Fibroblast of lung (primary cell): Measurements from ENCODE around the gene KRT8. TPM values are rescaled to one million over a fixed set of nuclear protein-coding genes. Genes with fewer than 3 reads are reported as not detected.

Source experiments
- DNase-seq, 2 donors: peaks; one replicate each; pipeline versions ENCODE4 v3.0.0 to v3.0.0-alpha.2; 2010; ENCODE audit warnings: low read depth in 2 of 2
- H2AFZ ChIP-seq: 2 replicates; pipeline ENCODE4 v1.5.1; 2012; ENCODE audit warnings: low read length, control low read depth, inconsistent platforms
- H3K27ac ChIP-seq: 2 replicates; pipeline ENCODE4 v1.5.1; 2011; ENCODE audit warnings: low read length, control low read depth; ENCODE audit not compliant: insufficient read depth
- H3K27me3 ChIP-seq: 2 replicates; pipeline ENCODE4 v1.5.1; 2011; ENCODE audit warnings: mild to moderate bottlenecking, low read length; ENCODE audit not compliant: control insufficient read depth, insufficient read depth
- H3K36me3 ChIP-seq: 2 replicates; pipeline ENCODE4 v1.5.1; 2011; ENCODE audit warnings: low read length; ENCODE audit not compliant: control insufficient read depth, insufficient read depth
- H3K4me1 ChIP-seq: 2 replicates; pipeline ENCODE4 v1.5.1; 2011; ENCODE audit warnings: low read length; ENCODE audit not compliant: control insufficient read depth, insufficient read depth; ENCODE audit errors: extremely low read depth
- H3K4me2 ChIP-seq: 2 replicates; pipeline ENCODE4 v1.5.1; 2011; ENCODE audit warnings: low read length, control low read depth; ENCODE audit not compliant: insufficient read depth; ENCODE audit errors: extremely low read depth
- H3K4me3 ChIP-seq, 4 experiments: fragments of 200-600 bp in 1 of 4; sonication (generic) in 1 of 4; replicated peaks in 1 of 4; 2 replicates each; pipeline ENCODE4 v1.5.1; 2011 to 2016; ENCODE audit warnings: low read length in 4 of 4, low read depth in 3 of 4, mild to moderate bottlenecking in 3 of 4, control low read depth in 2 of 4, inconsistent platforms in 1 of 4, mixed read lengths in 1 of 4; ENCODE audit not compliant: insufficient read depth in 1 of 4; ENCODE audit errors: control extremely low read depth in 1 of 4
- H3K79me2 ChIP-seq: 2 replicates; pipeline ENCODE4 v1.5.1; 2012; ENCODE audit warnings: mild to moderate bottlenecking, low read length, inconsistent platforms; ENCODE audit not compliant: control insufficient read depth, insufficient read depth
- H3K9ac ChIP-seq: 2 replicates; pipeline ENCODE4 v1.5.1; 2011; ENCODE audit warnings: mild to moderate bottlenecking, low read length, control low read depth; ENCODE audit not compliant: insufficient read depth
- H3K9me3 ChIP-seq: 2 replicates; pipeline ENCODE4 v1.5.1; 2012; ENCODE audit warnings: low read depth, low read length; ENCODE audit not compliant: control insufficient read depth, insufficient read depth
- H4K20me1 ChIP-seq: 2 replicates; pipeline ENCODE4 v1.5.1; 2011; ENCODE audit warnings: low read length; ENCODE audit not compliant: control insufficient read depth, insufficient read depth; ENCODE audit errors: extremely low read depth
- CTCF ChIP-seq, 2 donors: IDR thresholded peaks in 1 of 2; conservative IDR thresholded peaks in 1 of 2; 1 replicate in 1 of 2; 2 replicates in 1 of 2; pipeline ENCODE4 v1.5.1; 2011 to 2012; ENCODE audit warnings: low read length in 2 of 2, control low read depth in 1 of 2, inconsistent platforms in 1 of 2, low read depth in 1 of 2, mild to moderate bottlenecking in 1 of 2
- EZH2 ChIP-seq: IDR thresholded peaks from 2 replicates; pipeline ENCODE4 v1.5.1; 2012; ENCODE audit warnings: low read length, control low read depth, mild to moderate bottlenecking; ENCODE audit errors: missing control alignments
- polyA plus RNA-seq, 2 donors: library from polyadenylated mRNA; depleted of rRNA in 1 of 2; stranded (reverse) in 1 of 2; unstranded in 1 of 2; fragments of >200 nt; gene quantifications; 2 replicates each; pipeline ENCODE4 v1.2.1, GENCODE V29; 2011 to 2012; ENCODE audit warnings: missing spikeins in 1 of 2
- total RNA-seq: library from RNA; depleted of rRNA; stranded (reverse); fragments of >200 nt; gene quantifications from 2 replicates; pipeline ENCODE4 v1.2.1, GENCODE V29; 2014

The KRT8 gene
- total and polyA plus RNA-seq, 2 donors (not counting 1 experiment from before 2014, with no cell fraction given): 0.66 to 16.3 TPM

DNA sequence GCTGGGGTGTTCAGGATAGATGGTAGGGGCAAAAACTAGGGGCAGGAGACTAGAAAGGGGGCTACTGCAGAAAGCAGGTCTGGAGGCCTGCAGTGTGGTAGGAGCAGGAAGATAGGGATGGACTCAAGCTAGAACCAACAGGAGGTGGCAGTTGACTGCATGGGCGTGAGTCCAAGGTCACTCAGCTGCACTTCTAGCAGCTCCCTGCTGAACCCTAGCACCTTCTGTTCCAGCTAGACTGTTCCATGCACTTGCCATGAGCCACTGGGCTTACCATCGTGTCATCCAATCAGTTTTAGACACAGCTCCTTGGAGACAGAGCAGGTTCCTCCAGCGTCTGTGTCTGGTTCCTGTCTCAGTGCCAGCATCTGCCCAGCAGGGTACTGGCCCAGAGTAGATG is 11.3 kb upstream of the KRT8 start:
- H3K79me2 ChIP-seq: no peaks in the 10 kb centered on the region
- no peaks in the 10 kb centered on the region for H3K36me3 ChIP-seq
- no peaks in the 10 kb centered on the region for H3K27me3 ChIP-seq
- H3K27ac ChIP-seq: no peak overlapping the region
- H2AFZ ChIP-seq: no peak overlapping the region
- H3K4me2 ChIP-seq: no peak overlapping the region
- no peaks in the 10 kb centered on the region for H4K20me1 ChIP-seq
- no peak overlapping the region for H3K9ac ChIP-seq
- no peak for TF ChIP-seq CTCF (conservative IDR thresholded peaks at IDR 0.05 in 1 of 2, IDR thresholded peaks at IDR 0.05 in 1 of 2; ENCODE audit: low read depth in 1 of 2, low read length in 2 of 2)
- no peak for TF ChIP-seq EZH2
- no peak overlapping the region for H3K4me3 ChIP-seq
- no peak for DNase-seq
- H3K9me3 ChIP-seq: no peaks in the 10 kb centered on the region
- no peaks in the 10 kb centered on the region for H3K4me1 ChIP-seq

- no peak overlapping the region for H3K9ac ChIP-seq
- H3K4me1 ChIP-seq: no peaks in the 10 kb centered on the region
- H3K27ac ChIP-seq: no peak overlapping the region
- no peaks in the 10 kb centered on the region for H3K27me3 ChIP-seq
- no peak overlapping the region for H3K4me2 ChIP-seq
- H2AFZ ChIP-seq: no peak overlapping the region
- TF ChIP-seq CTCF (conservative IDR thresholded peaks at IDR 0.05 in 1 of 2, IDR thresholded peaks at IDR 0.05 in 1 of 2; ENCODE audit: low read depth in 1 of 2, low read length in 2 of 2): no peak
- no peak for TF ChIP-seq EZH2
- H3K79me2 ChIP-seq: no peaks in the 10 kb centered on the region
- DNase-seq: no peak
- H4K20me1 ChIP-seq: no peaks in the 10 kb centered on the region
- no peaks in the 10 kb centered on the region for H3K9me3 ChIP-seq
- H3K36me3 ChIP-seq: no peaks in the 10 kb centered on the region
- no peak overlapping the region for H3K4me3 ChIP-seq
Measured at GRCh38 chr12:52915637-52916036, 10.8 kb upstream of the KRT8 start.

GRCh38 chr12:52914576-52915121 is 9.8 kb upstream of the KRT8 start:
- no peak overlapping the region for H3K4me3 ChIP-seq
- no peaks in the 10 kb centered on the region for H3K79me2 ChIP-seq
- H3K9ac ChIP-seq: no peak overlapping the region
- H3K9me3 ChIP-seq: no peaks in the 10 kb centered on the region
- TF ChIP-seq EZH2 (no peak), CTCF (conservative IDR thresholded peaks at IDR 0.05 in 1 of 2, IDR thresholded peaks at IDR 0.05 in 1 of 2; ENCODE audit: low read depth in 1 of 2, low read length in 2 of 2) (no peak)
- H3K27ac ChIP-seq: no peak overlapping the region
- no peak overlapping the region for H2AFZ ChIP-seq
- no peaks in the 10 kb centered on the region for H3K4me1 ChIP-seq
- no peaks in the 10 kb centered on the region for H3K36me3 ChIP-seq
- H4K20me1 ChIP-seq: no peaks in the 10 kb centered on the region
- H3K4me2 ChIP-seq: no peak overlapping the region
- no peaks in the 10 kb centered on the region for H3K27me3 ChIP-seq
- DNase-seq: no peak
